ENCODE measurements around the gene CLRN2.

DNA sequence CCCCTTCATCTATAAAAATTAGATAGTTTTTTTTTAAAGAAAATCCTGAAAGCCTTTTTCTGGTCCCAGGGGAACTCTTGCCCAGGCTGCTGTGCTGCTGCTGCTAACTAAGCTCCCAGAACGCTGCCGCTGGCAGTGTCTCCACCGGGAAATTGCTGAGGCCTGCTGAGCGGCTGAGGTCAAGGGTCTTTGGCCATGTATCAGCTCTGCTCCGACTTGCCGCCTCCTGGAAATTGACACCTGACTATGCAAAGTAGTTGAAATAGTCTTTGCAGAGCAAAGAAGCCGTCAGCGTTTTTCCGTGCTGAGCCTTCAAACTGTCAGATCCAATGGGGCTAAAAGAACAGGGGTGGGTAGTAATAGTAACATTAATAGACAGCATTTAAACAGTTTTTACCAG is 3.9 kb upstream of the CLRN2 start:
- TF ChIP-seq, protein P1, sequence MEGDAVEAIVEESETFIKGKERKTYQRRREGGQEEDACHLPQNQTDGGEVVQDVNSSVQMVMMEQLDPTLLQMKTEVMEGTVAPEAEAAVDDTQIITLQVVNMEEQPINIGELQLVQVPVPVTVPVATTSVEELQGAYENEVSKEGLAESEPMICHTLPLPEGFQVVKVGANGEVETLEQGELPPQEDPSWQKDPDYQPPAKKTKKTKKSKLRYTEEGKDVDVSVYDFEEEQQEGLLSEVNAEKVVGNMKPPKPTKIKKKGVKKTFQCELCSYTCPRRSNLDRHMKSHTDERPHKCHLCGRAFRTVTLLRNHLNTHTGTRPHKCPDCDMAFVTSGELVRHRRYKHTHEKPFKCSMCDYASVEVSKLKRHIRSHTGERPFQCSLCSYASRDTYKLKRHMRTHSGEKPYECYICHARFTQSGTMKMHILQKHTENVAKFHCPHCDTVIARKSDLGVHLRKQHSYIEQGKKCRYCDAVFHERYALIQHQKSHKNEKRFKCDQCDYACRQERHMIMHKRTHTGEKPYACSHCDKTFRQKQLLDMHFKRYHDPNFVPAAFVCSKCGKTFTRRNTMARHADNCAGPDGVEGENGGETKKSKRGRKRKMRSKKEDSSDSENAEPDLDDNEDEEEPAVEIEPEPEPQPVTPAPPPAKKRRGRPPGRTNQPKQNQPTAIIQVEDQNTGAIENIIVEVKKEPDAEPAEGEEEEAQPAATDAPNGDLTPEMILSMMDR (conservative IDR thresholded peaks at IDR 0.05): no peak
- no peak for TF ChIP-seq ZFX (IDR thresholded peaks at IDR 0.05)

Measured in C4-2B (cell line).